Measurements from ENCODE around the gene HDHD2.

GRCh38 chr18:47108373-47108772 lies 41.9 kb downstream of the HDHD2 start:
- TF ChIP-seq, protein P1, sequence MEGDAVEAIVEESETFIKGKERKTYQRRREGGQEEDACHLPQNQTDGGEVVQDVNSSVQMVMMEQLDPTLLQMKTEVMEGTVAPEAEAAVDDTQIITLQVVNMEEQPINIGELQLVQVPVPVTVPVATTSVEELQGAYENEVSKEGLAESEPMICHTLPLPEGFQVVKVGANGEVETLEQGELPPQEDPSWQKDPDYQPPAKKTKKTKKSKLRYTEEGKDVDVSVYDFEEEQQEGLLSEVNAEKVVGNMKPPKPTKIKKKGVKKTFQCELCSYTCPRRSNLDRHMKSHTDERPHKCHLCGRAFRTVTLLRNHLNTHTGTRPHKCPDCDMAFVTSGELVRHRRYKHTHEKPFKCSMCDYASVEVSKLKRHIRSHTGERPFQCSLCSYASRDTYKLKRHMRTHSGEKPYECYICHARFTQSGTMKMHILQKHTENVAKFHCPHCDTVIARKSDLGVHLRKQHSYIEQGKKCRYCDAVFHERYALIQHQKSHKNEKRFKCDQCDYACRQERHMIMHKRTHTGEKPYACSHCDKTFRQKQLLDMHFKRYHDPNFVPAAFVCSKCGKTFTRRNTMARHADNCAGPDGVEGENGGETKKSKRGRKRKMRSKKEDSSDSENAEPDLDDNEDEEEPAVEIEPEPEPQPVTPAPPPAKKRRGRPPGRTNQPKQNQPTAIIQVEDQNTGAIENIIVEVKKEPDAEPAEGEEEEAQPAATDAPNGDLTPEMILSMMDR (optimal IDR thresholded peaks at IDR 0.05 in 1 of 3, IDR thresholded peaks at IDR 0.05 in 1 of 3, conservative IDR thresholded peaks at IDR 0.05 in 1 of 3; ENCODE audit: extremely low read depth in 1 of 3, insufficient read depth in 2 of 3, low read length in 3 of 3): no peak
- TF ChIP-seq EZH2 (IDR thresholded peaks at IDR 0.05; ENCODE audit: low read length): no peak

Measured in keratinocyte (primary cell).